ENCODE results near the gene C1orf53. TPM values are rescaled to one million over a fixed set of nuclear protein-coding genes. Genes with fewer than 3 reads are reported as not detected.
A peak's percentile ranks its signal among the peaks of the same experiment; 100 is the strongest.

C1orf53 gene
- total and polyA plus RNA-seq, 2 of the 13 experiments (the other 11 are each of a cell fraction or from before 2014, with no cell fraction given): 5.8 to 10.1 TPM

DNA sequence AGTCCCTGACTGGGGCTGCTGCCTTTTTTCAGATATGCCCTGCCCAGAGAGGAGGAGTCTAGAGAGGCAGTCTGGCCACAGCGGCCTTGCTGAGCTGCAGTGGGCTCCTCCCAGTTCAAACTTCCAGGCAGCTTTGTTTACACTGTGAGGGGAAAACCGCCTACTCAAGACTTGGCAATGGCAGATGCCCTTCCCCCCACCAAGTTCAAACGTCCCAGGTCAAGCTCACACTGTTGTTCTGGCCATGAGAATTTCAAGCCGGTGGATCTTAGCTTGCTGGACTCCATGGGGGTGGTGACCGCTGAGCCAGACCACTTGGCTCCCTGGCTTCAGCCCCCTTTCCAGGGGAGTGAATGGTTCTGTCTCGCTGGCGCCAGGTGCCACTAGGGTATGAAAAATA, 18.3 kb upstream of the C1orf53 start (continued):
- TF ChIP-seq ZNF724P (CRISPR knock-in tag; IDR thresholded peaks at IDR 0.05; ENCODE audit: borderline replicate concordance) (no peak), U2AF1 (optimal IDR thresholded peaks at IDR 0.05; ENCODE audit: low read depth, low read length) (no peak), EEA1 (CRISPR knock-in tag; IDR thresholded peaks at IDR 0.05; ENCODE audit: borderline replicate concordance) (no peak), TCF12 (IDR thresholded peaks at IDR 0.05) (no peak), TCF12 (CRISPR knock-in tag; IDR thresholded peaks at IDR 0.05) (peak; percentile 36; the same call in 1 of the 2 replicates), MTA3 (CRISPR knock-in tag; IDR thresholded peaks at IDR 0.05) (no peak), ZNF225 (CRISPR knock-in tag; IDR thresholded peaks at IDR 0.05) (no peak), ISL2 (CRISPR knock-in tag; IDR thresholded peaks at IDR 0.05) (peak; percentile 82), PRPF4 (IDR thresholded peaks at IDR 0.05; ENCODE audit: low read depth, low read length, poor library complexity, severe bottlenecking) (peak; percentile 42), ESRRA (CRISPR knock-in tag; IDR thresholded peaks at IDR 0.05; ENCODE audit: low read depth) (no peak), ZSCAN25 (CRISPR knock-in tag; IDR thresholded peaks at IDR 0.05) (no peak), ZFX (CRISPR knock-in tag; IDR thresholded peaks at IDR 0.05; ENCODE audit: low read depth) (peak; percentile 60), RFXANK (CRISPR knock-in tag; IDR thresholded peaks at IDR 0.05) (no peak), ZNF496 (CRISPR knock-in tag; IDR thresholded peaks at IDR 0.05; ENCODE audit: insufficient replicate concordance) (no peak), RBFOX2 (IDR thresholded peaks at IDR 0.05; ENCODE audit: low read depth, low read length) (no peak), ATAD3A (CRISPR knock-in tag; IDR thresholded peaks at IDR 0.05) (no peak), MAFK (conservative IDR thresholded peaks at IDR 0.05 in 1 of 2, IDR thresholded peaks at IDR 0.05 in 1 of 2; ENCODE audit: low read length in 2 of 2) (no peak), ARNT (IDR thresholded peaks at IDR 0.05) (no peak), ONECUT2 (CRISPR knock-in tag; IDR thresholded peaks at IDR 0.05) (peak; percentile 30; the same call in 1 of the 2 replicates), ZFP41 (CRISPR knock-in tag; IDR thresholded peaks at IDR 0.05; ENCODE audit: borderline replicate concordance) (no peak)
- TF ChIP-seq, protein P1, sequence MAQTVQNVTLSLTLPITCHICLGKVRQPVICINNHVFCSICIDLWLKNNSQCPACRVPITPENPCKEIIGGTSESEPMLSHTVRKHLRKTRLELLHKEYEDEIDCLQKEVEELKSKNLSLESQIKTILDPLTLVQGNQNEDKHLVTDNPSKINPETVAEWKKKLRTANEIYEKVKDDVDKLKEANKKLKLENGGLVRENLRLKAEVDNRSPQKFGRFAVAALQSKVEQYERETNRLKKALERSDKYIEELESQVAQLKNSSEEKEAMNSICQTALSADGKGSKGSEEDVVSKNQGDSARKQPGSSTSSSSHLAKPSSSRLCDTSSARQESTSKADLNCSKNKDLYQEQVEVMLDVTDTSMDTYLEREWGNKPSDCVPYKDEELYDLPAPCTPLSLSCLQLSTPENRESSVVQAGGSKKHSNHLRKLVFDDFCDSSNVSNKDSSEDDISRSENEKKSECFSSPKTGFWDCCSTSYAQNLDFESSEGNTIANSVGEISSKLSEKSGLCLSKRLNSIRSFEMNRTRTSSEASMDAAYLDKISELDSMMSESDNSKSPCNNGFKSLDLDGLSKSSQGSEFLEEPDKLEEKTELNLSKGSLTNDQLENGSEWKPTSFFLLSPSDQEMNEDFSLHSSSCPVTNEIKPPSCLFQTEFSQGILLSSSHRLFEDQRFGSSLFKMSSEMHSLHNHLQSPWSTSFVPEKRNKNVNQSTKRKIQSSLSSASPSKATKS (CRISPR knock-in tag; IDR thresholded peaks at IDR 0.05): no peak
- TF ChIP-seq, protein P2, sequence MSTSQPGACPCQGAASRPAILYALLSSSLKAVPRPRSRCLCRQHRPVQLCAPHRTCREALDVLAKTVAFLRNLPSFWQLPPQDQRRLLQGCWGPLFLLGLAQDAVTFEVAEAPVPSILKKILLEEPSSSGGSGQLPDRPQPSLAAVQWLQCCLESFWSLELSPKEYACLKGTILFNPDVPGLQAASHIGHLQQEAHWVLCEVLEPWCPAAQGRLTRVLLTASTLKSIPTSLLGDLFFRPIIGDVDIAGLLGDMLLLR (CRISPR knock-in tag; IDR thresholded peaks at IDR 0.05): no peak
- TF ChIP-seq, protein P3, sequence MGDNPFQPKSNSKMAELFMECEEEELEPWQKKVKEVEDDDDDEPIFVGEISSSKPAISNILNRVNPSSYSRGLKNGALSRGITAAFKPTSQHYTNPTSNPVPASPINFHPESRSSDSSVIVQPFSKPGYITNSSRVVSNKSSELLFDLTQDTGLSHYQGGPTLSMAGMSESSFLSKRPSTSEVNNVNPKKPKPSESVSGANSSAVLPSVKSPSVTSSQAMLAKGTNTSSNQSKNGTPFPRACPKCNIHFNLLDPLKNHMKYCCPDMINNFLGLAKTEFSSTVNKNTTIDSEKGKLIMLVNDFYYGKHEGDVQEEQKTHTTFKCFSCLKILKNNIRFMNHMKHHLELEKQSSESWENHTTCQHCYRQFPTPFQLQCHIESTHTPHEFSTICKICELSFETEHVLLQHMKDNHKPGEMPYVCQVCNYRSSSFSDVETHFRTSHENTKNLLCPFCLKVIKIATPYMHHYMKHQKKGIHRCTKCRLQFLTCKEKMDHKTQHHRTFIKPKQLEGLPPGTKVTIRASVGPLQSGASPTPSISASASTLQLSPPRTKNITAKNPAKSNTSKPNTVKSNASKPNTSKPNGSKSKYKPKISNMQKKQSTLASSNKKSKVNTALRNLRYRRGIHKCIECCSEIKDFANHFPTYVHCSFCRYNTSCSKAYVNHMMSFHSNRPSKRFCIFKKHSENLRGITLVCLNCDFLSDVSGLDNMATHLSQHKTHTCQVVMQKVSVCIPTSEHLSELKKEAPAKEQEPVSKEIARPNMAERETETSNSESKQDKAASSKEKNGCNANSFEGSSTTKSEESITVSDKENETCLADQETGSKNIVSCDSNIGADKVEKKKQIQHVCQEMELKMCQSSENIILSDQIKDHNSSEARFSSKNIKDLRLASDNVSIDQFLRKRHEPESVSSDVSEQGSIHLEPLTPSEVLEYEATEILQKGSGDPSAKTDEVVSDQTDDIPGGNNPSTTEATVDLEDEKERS (CRISPR knock-in tag; IDR thresholded peaks at IDR 0.05): no peak
- TF ChIP-seq, protein P4, sequence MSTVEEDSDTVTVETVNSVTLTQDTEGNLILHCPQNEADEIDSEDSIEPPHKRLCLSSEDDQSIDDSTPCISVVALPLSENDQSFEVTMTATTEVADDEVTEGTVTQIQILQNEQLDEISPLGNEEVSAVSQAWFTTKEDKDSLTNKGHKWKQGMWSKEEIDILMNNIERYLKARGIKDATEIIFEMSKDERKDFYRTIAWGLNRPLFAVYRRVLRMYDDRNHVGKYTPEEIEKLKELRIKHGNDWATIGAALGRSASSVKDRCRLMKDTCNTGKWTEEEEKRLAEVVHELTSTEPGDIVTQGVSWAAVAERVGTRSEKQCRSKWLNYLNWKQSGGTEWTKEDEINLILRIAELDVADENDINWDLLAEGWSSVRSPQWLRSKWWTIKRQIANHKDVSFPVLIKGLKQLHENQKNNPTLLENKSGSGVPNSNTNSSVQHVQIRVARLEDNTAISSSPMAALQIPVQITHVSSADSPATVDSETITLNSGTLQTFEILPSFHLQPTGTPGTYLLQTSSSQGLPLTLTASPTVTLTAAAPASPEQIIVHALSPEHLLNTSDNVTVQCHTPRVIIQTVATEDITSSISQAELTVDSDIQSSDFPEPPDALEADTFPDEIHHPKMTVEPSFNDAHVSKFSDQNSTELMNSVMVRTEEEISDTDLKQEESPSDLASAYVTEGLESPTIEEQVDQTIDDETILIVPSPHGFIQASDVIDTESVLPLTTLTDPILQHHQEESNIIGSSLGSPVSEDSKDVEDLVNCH (CRISPR knock-in tag; IDR thresholded peaks at IDR 0.05): no peak

Data from HepG2 (cell line).